Eye (tissue), 1 donor: ENCODE measurements around the gene DIS3L2.
"Not testable (repeated sequence)": the region's sequence is repeated elsewhere in the genome, so short reads cannot be mapped to it uniquely, and the experiment has no call there.

ENCODE experiments used
- DNase-seq: peaks from one replicate; pipeline ENCODE4 v3.0.0-alpha.2; 2015

DIS3L2 gene

GRCh38 chr2:232306741-232307305, 345.3 kb downstream of the DIS3L2 start:
- DNase-seq: no peak

GRCh38 chr2:232307854-232308253, 346.3 kb downstream of the DIS3L2 start:
- DNase-seq: no peak

- no peak for DNase-seq
These were observed 347.5 kb downstream of the DIS3L2 start for GRCh38 chr2:232308986-232309385.

GRCh38 chr2:232309592-232309991, 348.1 kb downstream of the DIS3L2 start:
- DNase-seq: no peak

- no peak for DNase-seq
These were observed 348.6 kb downstream of the DIS3L2 start for GRCh38 chr2:232310121-232310520.

- DNase-seq: no peak
These were observed 349.2 kb downstream of the DIS3L2 start for GRCh38 chr2:232310696-232311095.

- DNase-seq: not testable (repeated sequence)
These were observed 352.1 kb downstream of the DIS3L2 start for GRCh38 chr2:232313645-232314044.

GRCh38 chr2:232315049-232315922, 353.8 kb downstream of the DIS3L2 start:
- DNase-seq: peak; percentile 6

- DNase-seq: no peak
These were observed 354.4 kb downstream of the DIS3L2 start for GRCh38 chr2:232315923-232316299.

- DNase-seq: no peak
These were observed 355.2 kb downstream of the DIS3L2 start for GRCh38 chr2:232316461-232317330.

- DNase-seq: no peak
These were observed 356.8 kb downstream of the DIS3L2 start for GRCh38 chr2:232318169-232318855.

GRCh38 chr2:232319067-232319802, 357.7 kb downstream of the DIS3L2 start:
- DNase-seq: no peak

- DNase-seq: no peak
These were observed 358.4 kb downstream of the DIS3L2 start for GRCh38 chr2:232319803-232320442.

GRCh38 chr2:232320443-232320803, 358.9 kb downstream of the DIS3L2 start:
- DNase-seq: no peak

GRCh38 chr2:232321156-232321816, 359.8 kb downstream of the DIS3L2 start:
- no peak for DNase-seq

GRCh38 chr2:232321817-232322559, 360.5 kb downstream of the DIS3L2 start:
- DNase-seq: no peak

- no peak for DNase-seq
These were observed 361.2 kb downstream of the DIS3L2 start for GRCh38 chr2:232322560-232323327.

GRCh38 chr2:232323328-232323650, 361.8 kb downstream of the DIS3L2 start:
- no peak for DNase-seq

- peak; percentile 44 for DNase-seq
These were observed 362.5 kb downstream of the DIS3L2 start for GRCh38 chr2:232323967-232324366.

GRCh38 chr2:232324778-232325177, 363.3 kb downstream of the DIS3L2 start:
- DNase-seq: no peak
